CD4-positive, alpha-beta T cell treated with Interleukin-21 for 1 hour (primary cell): ENCODE results near the gene BBS5.
"Not testable (repeated sequence)": the region's sequence is repeated elsewhere in the genome, so short reads cannot be mapped to it uniquely, and the experiment has no call there.

Source experiments
- DNase-seq: peaks from one replicate; pipeline ENCODE4 v3.0.0-alpha.2; 2020

Gene BBS5

DNA sequence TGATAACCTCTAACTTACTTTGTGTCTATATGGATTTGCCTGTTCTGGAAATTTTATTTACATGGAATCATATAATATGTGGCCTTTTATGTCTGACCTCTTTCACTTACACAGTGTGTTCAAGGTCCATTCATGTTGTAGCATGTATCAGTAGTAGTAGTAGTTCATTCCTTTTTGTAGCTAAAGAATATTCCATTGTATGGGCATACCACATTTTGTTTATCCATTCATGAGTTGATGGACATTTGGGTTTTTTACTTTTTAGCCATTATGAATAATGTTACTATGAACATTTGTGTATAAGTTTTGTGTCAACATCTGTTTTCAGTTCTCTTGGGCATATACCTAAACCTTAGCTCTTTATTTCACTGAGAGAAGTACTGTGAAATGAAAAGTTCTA lies 11.5 kb downstream of the BBS5 start:
- DNase-seq: no peak

DNA sequence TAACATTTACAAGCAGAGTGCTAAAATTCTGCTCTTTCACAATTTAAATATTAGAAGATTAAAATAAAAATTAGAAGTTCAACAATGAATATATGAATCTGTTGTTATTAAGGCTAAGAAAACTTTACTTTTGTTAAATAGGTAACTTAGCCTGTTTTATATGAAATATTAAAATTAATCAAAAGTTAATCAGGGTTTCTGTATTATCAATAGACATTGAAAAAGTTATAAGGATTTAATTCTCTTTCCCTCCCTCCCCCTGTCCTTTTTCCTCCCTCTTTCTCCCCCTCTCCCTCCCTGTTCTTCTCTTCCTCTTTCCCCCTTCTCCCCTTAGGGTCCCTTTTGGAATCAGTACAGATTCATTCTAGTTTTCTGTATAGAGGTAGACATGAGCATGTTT lies 12.1 kb downstream of the BBS5 start:
- DNase-seq: no peak

DNA sequence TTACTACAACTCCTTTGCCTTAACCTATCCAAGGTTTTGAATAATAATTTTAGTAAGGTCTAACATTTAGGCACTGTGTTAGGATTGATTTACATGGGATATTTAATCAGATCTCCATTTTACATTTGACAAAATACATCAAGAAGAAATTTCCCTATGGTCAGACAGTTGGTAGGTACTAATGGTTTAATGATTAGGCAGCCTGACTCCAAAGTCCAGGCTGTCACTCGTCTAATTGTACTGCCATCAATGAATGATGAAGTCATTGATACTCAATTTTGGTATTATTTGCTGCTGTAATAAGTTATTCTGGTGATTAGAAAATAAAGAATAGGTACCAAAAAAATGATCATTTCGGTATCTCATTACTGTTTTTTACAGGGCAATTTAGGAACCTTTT lies 14.1 kb downstream of the BBS5 start:
- no peak for DNase-seq

DNA sequence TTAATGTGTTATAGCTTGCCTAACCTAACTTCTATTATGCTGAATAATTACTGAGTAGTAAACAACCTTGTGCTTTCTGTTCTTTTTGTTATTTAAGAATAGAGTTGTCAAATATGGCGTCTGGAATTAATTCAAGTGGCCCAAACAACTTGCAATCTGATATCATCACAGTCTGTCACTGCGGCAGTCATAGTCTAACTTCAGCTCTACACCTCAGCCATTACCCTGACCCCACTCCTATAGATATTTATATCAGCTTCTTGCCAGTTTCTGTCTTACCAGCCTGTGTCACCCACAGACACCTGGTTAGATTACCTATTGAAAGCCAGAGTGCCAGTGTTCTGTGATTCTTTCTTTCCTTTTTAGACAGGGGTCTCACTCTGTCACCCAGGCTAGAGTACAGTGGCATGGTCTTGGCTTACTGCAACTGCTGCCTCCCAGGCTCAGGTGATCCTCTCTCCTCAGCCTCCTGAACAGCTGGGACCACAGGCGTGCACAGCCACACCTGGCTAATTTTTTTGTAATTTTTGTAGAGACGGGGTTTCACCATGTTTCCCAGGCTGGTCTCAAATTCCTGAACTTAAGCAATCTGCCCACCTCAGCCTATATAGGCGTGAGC lies 16.1 kb downstream of the BBS5 start:
- DNase-seq: no peak

DNA sequence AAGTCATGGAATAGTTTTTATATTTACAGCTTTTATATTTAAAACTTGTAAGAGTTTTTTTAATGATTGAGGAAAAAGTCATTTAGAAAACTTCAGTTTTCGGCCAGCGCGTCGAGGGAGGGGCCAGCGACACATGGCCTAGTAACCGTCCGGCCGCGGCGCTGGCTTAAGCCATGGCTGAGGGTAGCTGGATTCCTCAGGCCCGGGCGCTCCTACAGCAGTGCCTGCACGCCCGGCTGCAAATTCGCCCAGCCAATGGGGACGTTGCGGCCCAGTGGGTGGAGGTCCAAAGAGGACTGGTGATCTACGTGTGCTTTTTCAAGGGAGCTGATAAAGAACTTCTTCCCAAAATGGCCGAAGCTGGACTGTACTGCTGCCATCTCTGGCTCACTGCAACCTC lies 25.4 kb downstream of the BBS5 start:
- no peak for DNase-seq

DNA sequence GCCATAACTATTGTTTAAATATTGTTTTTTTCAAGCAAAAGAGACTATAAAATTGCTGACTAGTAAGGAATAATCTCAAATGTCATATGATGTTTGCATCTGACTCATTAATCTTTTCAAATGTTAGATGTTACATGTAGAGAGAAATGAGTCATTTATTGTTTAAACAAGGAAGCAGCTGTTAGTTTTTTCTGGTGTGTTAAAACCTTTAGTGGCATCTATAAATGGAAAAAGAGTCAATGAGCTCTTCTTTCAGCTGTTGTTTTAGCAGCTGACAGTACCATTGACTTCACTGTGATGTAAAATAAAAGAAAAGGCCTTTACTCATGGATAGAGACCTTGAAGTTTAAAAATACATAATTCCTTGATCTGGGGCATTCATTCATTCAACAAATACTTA lies 28.4 kb downstream of the BBS5 start:
- no peak for DNase-seq

DNA sequence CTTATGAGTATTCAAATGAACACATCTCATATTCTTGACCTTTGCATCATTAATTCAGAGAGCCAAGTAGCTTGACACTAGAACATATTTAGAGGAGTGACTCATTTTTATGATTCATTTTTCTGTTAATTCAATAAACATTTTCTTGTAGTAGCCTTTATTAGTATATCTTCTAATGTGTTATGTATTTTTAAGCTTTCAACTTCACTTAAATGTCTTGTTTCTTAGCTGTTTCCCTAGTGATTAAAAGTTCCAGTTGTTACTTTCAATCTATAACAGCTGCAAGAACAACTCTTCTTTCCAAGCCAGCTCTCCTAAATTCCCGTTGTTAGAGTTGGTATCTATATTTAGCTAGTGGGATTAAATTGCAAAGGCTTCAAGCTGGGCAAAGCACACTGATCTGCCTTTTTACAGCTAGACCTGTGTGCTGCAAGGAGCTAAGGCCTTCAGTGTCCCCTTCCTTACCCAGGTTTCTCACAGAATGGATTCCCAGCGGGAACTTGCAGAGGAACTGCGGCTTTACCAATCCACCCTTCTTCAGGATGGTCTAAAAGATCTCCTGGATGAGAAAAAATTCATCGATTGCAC lies 30.1 kb downstream of the BBS5 start, which contains the start of gene KLHL41:
Gene KLHL41 (plus strand): TSS at position 405 of the 588 bp plus-strand sequence. CDS start 77 bp downstream, at position 482.
- DNase-seq: no peak

DNA sequence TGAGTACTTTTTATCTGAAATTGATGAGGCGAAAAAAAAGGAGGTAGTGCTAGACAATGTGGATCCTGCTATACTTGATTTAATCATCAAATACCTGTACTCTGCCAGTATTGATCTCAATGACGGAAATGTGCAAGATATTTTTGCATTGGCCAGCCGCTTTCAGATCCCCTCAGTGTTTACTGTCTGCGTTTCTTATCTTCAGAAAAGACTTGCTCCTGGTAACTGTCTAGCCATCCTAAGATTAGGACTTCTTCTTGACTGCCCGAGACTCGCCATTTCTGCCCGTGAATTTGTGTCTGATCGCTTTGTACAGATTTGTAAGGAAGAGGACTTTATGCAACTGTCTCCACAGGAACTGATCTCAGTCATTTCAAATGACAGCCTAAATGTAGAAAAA lies 30.7 kb downstream of the BBS5 start:
- no peak for DNase-seq

DNA sequence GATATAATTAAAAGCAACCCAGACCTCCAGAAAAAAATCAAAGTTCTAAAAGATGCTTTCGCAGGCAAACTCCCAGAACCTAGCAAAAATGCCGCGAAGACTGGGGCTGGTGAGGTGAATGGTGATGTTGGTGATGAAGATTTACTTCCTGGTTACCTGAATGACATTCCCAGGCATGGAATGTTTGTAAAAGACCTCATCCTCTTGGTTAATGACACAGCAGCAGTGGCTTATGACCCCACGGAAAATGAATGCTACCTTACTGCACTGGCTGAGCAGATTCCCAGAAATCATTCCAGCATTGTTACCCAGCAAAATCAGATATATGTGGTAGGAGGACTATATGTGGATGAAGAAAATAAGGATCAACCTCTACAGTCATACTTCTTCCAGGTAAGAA lies 31.2 kb downstream of the BBS5 start:
- DNase-seq: no peak

DNA sequence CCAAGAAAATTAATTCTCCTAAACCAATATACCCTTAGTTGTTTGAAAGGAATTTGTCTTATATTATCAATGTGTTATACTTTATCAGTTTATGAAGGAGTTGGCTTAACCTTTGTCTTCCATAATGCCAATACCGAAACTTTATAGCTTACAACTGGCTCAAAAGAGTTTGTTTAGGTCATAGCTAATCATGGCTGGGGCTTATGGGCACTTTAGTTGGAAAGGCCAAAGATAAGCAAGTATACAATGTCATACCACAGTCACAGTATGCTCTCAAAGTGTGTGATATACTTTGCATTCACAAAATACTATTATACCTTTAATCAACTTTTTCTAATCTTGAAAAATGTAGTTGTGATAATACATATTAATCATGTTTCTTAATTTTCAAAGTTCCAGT lies 32.5 kb downstream of the BBS5 start:
- no peak for DNase-seq

DNA sequence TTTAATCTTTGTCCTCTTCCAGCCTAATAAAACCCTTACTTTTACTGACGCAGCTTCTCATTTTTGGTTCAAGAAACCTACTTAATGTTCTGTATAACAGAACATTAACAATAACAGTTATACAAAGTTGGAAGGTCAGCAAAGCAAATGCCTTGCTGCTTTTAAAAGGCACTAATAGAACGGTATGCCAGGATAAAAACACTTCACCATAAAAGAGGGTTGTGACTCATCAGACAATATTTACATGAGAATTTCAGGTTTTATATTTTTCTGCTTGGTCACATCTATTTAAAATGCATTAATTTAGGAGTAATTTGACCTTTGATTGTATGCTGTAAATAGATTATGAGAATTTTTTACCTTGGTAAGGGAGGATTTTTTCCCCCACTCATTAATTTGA lies 33.2 kb downstream of the BBS5 start:
- no peak for DNase-seq

DNA sequence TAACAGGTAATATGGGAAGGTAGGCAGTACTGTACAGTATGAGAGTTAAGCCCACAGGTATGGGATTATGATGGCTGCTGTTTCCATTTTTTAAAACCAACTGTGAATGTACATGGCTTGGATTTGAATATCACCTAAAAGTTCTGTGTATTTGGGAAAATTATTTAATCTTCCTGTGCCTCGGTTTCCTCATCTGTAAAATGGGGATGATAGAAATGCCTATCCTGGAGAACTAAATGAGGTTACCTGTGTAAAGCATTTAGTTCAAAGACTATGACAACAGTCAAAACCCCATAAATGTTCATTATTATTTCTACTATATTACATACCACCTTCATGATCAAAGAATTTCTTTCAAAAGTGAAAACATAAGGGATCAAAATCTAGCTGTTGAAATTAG lies 33.8 kb downstream of the BBS5 start:
- DNase-seq: no peak

DNA sequence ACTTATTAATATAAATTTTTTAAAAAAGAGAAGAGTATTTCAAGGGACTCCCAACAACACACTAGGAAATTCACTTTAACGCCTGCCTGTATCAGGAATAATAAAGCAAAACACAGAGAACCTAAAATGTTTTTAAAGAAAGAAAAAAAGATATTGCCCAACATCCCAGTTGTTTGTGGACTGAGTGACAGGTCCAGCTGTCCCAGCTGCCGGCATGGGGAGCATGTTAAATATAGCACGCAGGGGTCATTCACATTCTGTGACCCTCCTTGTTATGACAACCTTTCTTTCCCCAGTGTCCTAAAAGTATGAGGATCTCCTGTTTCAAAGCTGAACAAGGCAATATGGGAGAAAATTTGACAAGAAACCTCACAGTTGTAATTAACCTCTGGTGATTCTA lies 34.6 kb downstream of the BBS5 start:
- no peak for DNase-seq

DNA sequence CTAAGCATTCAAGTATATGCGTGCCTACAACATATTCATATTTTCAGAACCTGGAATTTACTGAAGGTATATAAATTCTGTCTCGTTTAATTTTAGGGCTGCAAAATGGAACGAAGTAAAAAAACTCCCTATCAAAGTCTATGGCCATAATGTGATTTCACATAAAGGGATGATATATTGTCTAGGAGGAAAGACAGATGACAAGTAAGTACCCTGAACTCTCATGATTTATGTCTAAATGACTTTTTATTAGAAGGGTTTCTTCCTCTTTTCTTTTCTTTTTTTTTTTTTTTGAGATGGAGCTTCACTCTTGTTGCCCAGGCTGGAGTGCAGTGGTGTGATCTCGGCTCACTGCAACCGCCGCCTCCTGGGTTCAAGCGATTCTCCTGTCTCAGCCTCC lies 35.5 kb downstream of the BBS5 start:
- not testable (repeated sequence) for DNase-seq

DNA sequence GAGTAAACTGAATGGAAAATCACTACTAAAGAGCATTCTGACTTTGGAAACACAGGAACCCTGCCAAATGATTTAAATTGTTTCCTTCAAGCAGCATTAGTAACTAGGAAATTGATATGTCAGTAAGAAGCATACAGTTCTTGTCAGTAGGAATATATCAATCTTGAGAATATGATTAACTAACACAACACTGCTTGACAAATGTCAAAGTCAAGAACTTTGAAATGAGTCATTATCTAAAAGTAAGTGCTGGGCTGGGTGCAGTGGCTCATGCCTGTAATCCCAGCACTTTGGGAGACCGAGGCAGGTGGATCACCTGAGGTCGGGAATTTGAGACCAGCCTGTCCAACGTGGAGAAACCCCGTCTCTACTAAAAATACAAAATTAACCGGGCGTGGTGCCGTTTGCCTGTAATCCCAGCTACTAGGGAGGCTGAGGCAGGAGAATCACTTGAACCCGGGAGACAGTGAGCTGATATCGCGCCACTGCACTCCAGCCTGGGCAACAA lies 37.2 kb downstream of the BBS5 start:
- DNase-seq: not testable (repeated sequence)

DNA sequence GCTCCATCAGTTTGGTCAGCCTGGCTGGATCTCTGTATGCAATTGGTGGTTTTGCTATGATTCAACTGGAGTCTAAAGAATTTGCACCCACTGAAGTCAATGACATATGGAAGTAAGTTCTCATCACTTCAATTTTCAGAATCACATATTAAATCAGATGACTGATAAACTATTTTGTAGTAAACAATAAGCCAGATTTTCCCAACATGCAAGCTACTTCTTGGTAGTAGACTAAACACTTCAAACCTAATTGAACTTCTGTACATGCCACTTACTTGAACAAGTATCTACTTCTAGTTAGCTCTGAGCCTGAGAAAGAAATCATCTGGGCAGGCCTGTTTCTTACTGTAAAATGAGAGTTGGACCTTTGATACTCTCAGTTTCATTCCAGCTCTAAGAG lies 41.6 kb downstream of the BBS5 start:
- DNase-seq: no peak

DNA sequence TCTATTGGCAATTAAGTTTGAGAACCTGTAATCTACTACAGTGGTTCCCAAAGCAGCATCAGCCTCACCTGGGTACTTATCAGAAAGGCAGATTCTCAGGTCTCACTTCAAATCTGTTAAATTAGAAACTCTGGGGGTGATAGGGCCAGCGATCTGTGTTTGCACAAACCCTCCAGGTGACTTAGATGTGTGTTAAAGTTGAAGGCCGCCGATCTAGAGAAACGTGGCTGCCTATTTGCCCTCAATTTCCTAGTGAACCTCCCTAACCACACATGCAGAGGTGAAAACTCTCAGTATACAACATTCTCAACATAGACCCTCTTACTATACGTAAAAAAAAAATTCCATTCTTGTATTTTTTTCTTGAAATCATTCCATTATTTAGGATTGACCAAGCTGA lies 44.4 kb downstream of the BBS5 start:
- no peak for DNase-seq

DNA sequence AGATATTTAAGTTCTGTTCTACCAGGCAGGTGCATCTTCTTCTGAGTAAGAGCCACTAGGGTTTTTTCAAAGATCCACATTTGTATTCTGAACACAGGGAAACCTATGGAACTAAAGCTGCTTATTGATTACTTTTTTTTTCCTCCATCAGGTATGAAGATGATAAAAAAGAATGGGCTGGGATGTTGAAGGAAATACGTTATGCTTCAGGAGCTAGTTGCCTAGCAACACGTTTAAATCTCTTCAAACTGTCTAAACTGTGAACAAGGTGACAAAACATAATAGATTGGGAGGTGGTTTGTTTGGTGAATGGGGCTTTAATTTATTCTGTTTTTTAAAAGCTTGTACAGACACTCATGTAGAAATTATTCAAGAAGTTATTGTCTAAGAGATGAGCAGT lies 46.1 kb downstream of the BBS5 start:
- DNase-seq: no peak

DNA sequence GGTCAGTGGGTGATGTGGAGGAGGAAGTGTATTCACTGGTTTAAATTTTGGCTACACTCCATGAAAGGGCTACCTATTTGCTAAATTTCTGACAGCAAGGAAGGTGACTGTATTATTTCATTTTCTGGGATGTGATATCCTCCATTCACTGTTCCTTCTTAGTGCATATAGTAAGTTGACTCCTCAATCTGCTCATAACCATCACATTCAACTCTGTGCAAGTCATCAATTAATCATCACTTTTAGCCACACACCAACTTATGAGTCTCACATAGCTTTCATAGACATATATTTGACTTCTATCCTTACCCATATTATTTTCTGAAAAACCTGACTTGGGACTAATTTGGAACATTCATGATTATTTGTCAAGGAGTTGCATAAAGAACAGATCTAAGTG lies 47.2 kb downstream of the BBS5 start:
- DNase-seq: no peak

DNA sequence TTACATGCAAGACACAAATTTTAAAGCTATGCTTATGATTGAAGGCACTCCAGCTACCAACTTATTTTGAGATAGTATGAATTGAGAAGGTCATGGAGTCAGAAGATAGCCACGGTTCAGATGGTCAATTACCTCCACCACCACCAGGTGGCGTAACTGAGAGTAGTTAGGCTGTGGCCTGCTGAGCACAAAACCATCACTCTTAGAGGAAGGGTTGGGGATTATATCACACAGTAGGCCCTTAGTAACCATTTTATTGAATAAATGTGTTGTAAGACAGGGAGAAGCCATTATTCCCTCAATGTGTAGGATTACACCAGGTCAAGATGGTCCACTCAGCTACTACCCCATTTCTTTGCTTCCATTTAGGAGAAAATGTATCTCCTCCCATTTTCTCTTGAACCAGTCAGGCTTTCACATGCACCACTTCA lies 49.0 kb downstream of the BBS5 start:
- DNase-seq: peak; percentile 72

DNA sequence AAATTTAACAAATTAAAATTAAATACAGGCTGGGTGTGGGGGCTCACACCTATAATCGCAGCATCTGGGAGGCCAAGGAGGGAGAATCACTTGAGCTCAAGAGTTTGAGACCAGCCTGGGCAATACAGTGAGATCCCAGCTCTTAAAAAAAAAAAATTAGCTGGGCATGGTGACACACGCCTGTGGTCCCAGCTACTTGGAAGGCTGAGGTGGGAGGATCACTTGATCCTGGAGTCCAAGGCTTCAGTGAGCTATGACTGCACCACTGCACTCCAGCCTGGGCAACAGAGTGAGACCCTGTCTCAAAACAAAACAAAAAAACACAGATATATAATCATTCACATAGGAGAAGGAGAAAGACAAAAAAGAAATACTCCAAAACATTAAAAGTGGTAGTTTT lies 60.2 kb downstream of the BBS5 start:
- not testable (repeated sequence) for DNase-seq

DNA sequence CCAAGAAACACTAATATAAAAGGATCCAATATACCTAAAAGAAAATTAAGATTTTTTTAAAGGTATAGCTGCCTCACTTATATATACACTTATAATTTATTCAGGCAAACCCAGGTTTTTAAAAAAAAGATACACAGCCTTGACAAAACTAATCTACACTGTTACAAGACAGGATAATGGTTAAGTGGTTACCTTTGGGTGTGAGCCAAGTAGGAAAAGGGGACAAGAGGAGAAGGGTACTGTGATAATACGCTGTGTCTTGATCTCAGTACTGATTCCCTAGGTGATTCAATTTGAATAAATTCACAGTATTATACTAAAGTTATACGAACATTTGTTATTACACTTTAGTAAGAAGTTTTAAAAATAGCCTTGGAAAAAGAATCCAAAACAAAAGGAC lies 60.9 kb downstream of the BBS5 start:
- no peak for DNase-seq

DNA sequence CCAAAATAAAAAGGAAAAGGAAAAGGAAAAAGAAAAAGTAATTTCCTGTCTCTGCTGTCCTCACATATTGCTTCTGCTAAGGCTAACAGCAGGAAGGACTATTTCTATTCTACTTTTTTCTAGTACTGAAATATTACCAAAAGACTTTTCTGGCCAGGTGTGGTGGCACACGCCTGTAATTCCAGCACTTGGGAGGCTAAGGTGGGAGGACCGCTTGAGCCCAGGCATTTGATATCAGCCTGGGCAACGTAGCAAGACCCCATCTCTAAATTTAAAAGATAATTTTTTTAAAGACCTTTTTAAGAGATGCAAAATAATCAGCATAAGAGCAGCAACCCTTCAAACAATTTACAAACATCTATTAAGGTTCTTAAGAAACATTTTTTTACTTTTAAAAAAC lies 63.1 kb downstream of the BBS5 start:
- DNase-seq: no peak

DNA sequence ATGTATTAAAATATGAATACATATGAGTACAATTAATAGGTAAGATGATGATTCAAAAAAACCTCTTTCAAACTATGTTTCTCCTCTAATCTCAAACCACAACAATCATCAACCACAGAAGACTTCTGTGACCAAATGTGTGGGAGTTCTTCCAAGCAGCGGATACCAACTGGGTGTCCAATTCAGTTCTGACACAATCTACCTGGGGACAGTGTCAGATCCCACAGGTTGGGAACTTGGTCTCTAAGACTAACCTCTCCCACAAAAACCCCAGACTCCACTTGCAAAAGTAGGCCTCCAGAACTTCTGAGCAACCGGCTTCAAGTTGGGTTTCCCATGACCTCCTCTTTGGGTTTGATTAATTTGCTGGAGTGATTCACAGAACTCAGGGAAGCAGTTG lies 67.5 kb downstream of the BBS5 start:
- no peak for DNase-seq
